IPS-20b (cell line): Measurements from ENCODE around the gene SLC7A6.
"Not testable (repeated sequence)": the region's sequence is repeated elsewhere in the genome, so short reads cannot be mapped to it uniquely, and the experiment has no call there.

Experiments
- H3K27ac ChIP-seq: one replicate; pipeline ENCODE4 v1.5.1; 2013; ENCODE audit warnings: low read length
- H3K27me3 ChIP-seq: 2 replicates; pipeline ENCODE4 v1.6.1; 2013; ENCODE audit warnings: mild to moderate bottlenecking, low read length, inconsistent platforms; ENCODE audit not compliant: insufficient read depth
- H3K36me3 ChIP-seq: 2 replicates; pipeline ENCODE4 v1.6.1; 2013; ENCODE audit warnings: low read depth, mild to moderate bottlenecking, inconsistent platforms, low read length, moderate library complexity; ENCODE audit not compliant: insufficient read depth
- H3K4me1 ChIP-seq: 2 replicates; pipeline ENCODE4 v1.6.1; 2013; ENCODE audit warnings: mild to moderate bottlenecking, control low read depth, inconsistent platforms, low read length, moderate library complexity; ENCODE audit not compliant: insufficient read depth
- H3K4me3 ChIP-seq: 2 replicates; pipeline ENCODE4 v1.5.1; 2013; ENCODE audit warnings: mild to moderate bottlenecking, low read length, inconsistent platforms
- H3K9ac ChIP-seq: 2 replicates; pipeline ENCODE4 v1.6.1; 2013; ENCODE audit warnings: low read depth, mild to moderate bottlenecking, inconsistent platforms, low read length, moderate library complexity
- H3K9me3 ChIP-seq: 2 replicates; pipeline ENCODE4 v1.6.1; 2013; ENCODE audit warnings: mild to moderate bottlenecking, low read depth, low read length, inconsistent platforms; ENCODE audit not compliant: insufficient read depth

Gene SLC7A6

GRCh38 chr16:68288796-68289195 lies 24.5 kb downstream of the SLC7A6 start:
- not testable (repeated sequence) for H3K27me3 ChIP-seq, H3K4me3 ChIP-seq, H3K27ac ChIP-seq, H3K9me3 ChIP-seq, H3K4me1 ChIP-seq, H3K9ac ChIP-seq
- H3K36me3 ChIP-seq: peaks cover 51% of the 10 kb centered on the region

GRCh38 chr16:68289202-68289601 lies 24.9 kb downstream of the SLC7A6 start:
- H3K27me3 ChIP-seq: no peaks in the 10 kb centered on the region
- no peaks in the 10 kb centered on the region for H3K4me1 ChIP-seq
- H3K9ac ChIP-seq: no peak overlapping the region
- H3K27ac ChIP-seq: no peak overlapping the region
- H3K9me3 ChIP-seq: no peaks in the 10 kb centered on the region
- peaks cover 54% of the 10 kb centered on the region for H3K36me3 ChIP-seq
- no peak overlapping the region for H3K4me3 ChIP-seq

- H3K36me3 ChIP-seq: peaks cover 58% of the 10 kb centered on the region
- peak overlapping the region; percentile 13; the same call in 1 of the 2 replicates for H3K9ac ChIP-seq
- no peaks in the 10 kb centered on the region for H3K9me3 ChIP-seq
- no peak overlapping the region for H3K27ac ChIP-seq
- H3K4me1 ChIP-seq: no peaks in the 10 kb centered on the region
- H3K27me3 ChIP-seq: no peaks in the 10 kb centered on the region
- no peak overlapping the region for H3K4me3 ChIP-seq
Measured at GRCh38 chr16:68289621-68290329, 25.4 kb downstream of the SLC7A6 start.

- Histone ChIP-seq H3K9ac (peak overlapping the region; percentile 13; the same call in 1 of the 2 replicates), H3K27me3 (no peaks in the 10 kb centered on the region), H3K27ac (no peak overlapping the region), H3K4me3 (no peak overlapping the region), H3K36me3 (peaks cover 57% of the 10 kb centered on the region), H3K9me3 (no peaks in the 10 kb centered on the region), H3K4me1 (no peaks in the 10 kb centered on the region)
Measured at GRCh38 chr16:68290450-68290849, 26.1 kb downstream of the SLC7A6 start.

- Histone ChIP-seq H3K9me3 (no peaks in the 10 kb centered on the region), H3K36me3 (peaks cover 65% of the 10 kb centered on the region), H3K4me1 (no peaks in the 10 kb centered on the region), H3K27ac (no peak overlapping the region), H3K4me3 (no peak overlapping the region), H3K27me3 (no peaks in the 10 kb centered on the region), H3K9ac (no peak overlapping the region)
Measured at GRCh38 chr16:68291227-68291626, 26.9 kb downstream of the SLC7A6 start.

GRCh38 chr16:68292425-68292824 lies 28.1 kb downstream of the SLC7A6 start:
- no peak overlapping the region for H3K4me3 ChIP-seq
- no peaks in the 10 kb centered on the region for H3K9me3 ChIP-seq
- peaks cover 74% of the 10 kb centered on the region for H3K36me3 ChIP-seq
- no peak overlapping the region for H3K27ac ChIP-seq
- H3K4me1 ChIP-seq: no peaks in the 10 kb centered on the region
- H3K27me3 ChIP-seq: no peaks in the 10 kb centered on the region
- H3K9ac ChIP-seq: no peak overlapping the region

- H3K9ac ChIP-seq: no peak overlapping the region
Measured at GRCh38 chr16:68296291-68296690, 32.0 kb downstream of the SLC7A6 start.

GRCh38 chr16:68296693-68297092 lies 32.4 kb downstream of the SLC7A6 start:
- no peaks in the 10 kb centered on the region for H3K4me1 ChIP-seq
- peaks cover 88% of the 10 kb centered on the region for H3K36me3 ChIP-seq
- no peak overlapping the region for H3K4me3 ChIP-seq
- H3K9ac ChIP-seq: no peak overlapping the region
- no peaks in the 10 kb centered on the region for H3K27me3 ChIP-seq
- no peaks in the 10 kb centered on the region for H3K9me3 ChIP-seq
- H3K27ac ChIP-seq: no peak overlapping the region

More at GRCh38 chr16:68296291-68296690, 32.0 kb downstream of the SLC7A6 start:
- H3K36me3 ChIP-seq: peaks cover 88% of the 10 kb centered on the region
- no peaks in the 10 kb centered on the region for H3K9me3 ChIP-seq
- H3K4me3 ChIP-seq: no peak overlapping the region
- H3K27me3 ChIP-seq: no peaks in the 10 kb centered on the region
- H3K27ac ChIP-seq: no peak overlapping the region
- H3K4me1 ChIP-seq: no peaks in the 10 kb centered on the region

GRCh38 chr16:68297908-68298307 lies 33.6 kb downstream of the SLC7A6 start:
- no peaks in the 10 kb centered on the region for H3K27me3 ChIP-seq
- H3K9ac ChIP-seq: no peak overlapping the region
- H3K4me1 ChIP-seq: no peaks in the 10 kb centered on the region
- no peak overlapping the region for H3K4me3 ChIP-seq
- no peak overlapping the region for H3K27ac ChIP-seq
- peaks cover 94% of the 10 kb centered on the region for H3K36me3 ChIP-seq
- no peaks in the 10 kb centered on the region for H3K9me3 ChIP-seq

- Histone ChIP-seq H3K27me3 (no peaks in the 10 kb centered on the region), H3K9ac (no peak overlapping the region), H3K4me3 (no peak overlapping the region), H3K9me3 (no peaks in the 10 kb centered on the region), H3K27ac (no peak overlapping the region), H3K36me3 (peaks cover 94% of the 10 kb centered on the region), H3K4me1 (no peaks in the 10 kb centered on the region)
Measured at GRCh38 chr16:68298312-68298711, 34.0 kb downstream of the SLC7A6 start.

GRCh38 chr16:68298907-68299561 lies 34.7 kb downstream of the SLC7A6 start:
- no peaks in the 10 kb centered on the region for H3K9me3 ChIP-seq
- H3K4me3 ChIP-seq: no peak overlapping the region
- peaks cover 96% of the 10 kb centered on the region for H3K36me3 ChIP-seq
- H3K4me1 ChIP-seq: no peaks in the 10 kb centered on the region
- H3K9ac ChIP-seq: no peak overlapping the region
- no peak overlapping the region for H3K27ac ChIP-seq
- no peaks in the 10 kb centered on the region for H3K27me3 ChIP-seq
